BE2C (cell line): ENCODE results near the gene SPINT2.

ENCODE experiments used
- DNase-seq: peaks from one replicate; pipeline ENCODE4 v3.0.0-alpha.2; 2020
- H3K27me3 ChIP-seq: fragments of 250-450 bp; sonication (Bioruptor Pico); 2 replicates; pipeline ENCODE4 v1.5.1; 2020; ENCODE audit warnings: mild to moderate bottlenecking
- H3K36me3 ChIP-seq: fragments of 250-450 bp; sonication (Bioruptor Pico); 2 replicates; pipeline ENCODE4 v1.5.1; 2020; ENCODE audit warnings: mild to moderate bottlenecking
- H3K4me1 ChIP-seq: fragments of 250-450 bp; sonication (Bioruptor Pico); 2 replicates; pipeline ENCODE4 v1.5.1; 2020
- H3K4me3 ChIP-seq: 2 replicates; pipeline ENCODE4 v1.5.1; 2011; ENCODE audit warnings: low read depth, low read length
- H3K9me3 ChIP-seq: fragments of 250-450 bp; sonication (Bioruptor Pico); 2 replicates; pipeline ENCODE4 v1.5.1; 2020
- CTCF ChIP-seq: IDR thresholded peaks from 2 replicates; pipeline ENCODE4 v1.5.1; 2012; ENCODE audit warnings: mild to moderate bottlenecking, low read depth, low read length

The SPINT2 gene

GRCh38 chr19:38285567-38285966 lies 21.2 kb downstream of the SPINT2 start:
- H3K36me3 ChIP-seq = no peaks in the 10 kb centered on the region
- no peak for DNase-seq
- H3K9me3 ChIP-seq = no peaks in the 10 kb centered on the region
- no peak for TF ChIP-seq CTCF
- no peak overlapping the region for H3K4me3 ChIP-seq
- H3K4me1 ChIP-seq = no peaks in the 10 kb centered on the region; the same call in 1 of the 2 replicates
- no peaks in the 10 kb centered on the region for H3K27me3 ChIP-seq

GRCh38 chr19:38287604-38288003 lies 23.2 kb downstream of the SPINT2 start:
- H3K36me3 ChIP-seq = no peaks in the 10 kb centered on the region
- TF ChIP-seq CTCF = no peak
- H3K4me1 ChIP-seq = no peaks in the 10 kb centered on the region
- no peak overlapping the region for H3K4me3 ChIP-seq
- H3K9me3 ChIP-seq = no peaks in the 10 kb centered on the region
- no peak for DNase-seq
- no peaks in the 10 kb centered on the region for H3K27me3 ChIP-seq

- Histone ChIP-seq H3K36me3 (no peaks in the 10 kb centered on the region), H3K27me3 (no peaks in the 10 kb centered on the region)
These were observed 23.9 kb downstream of the SPINT2 start for GRCh38 chr19:38288123-38288855.

GRCh38 chr19:38289955-38290354 lies 25.6 kb downstream of the SPINT2 start:
- Histone ChIP-seq H3K9me3 (no peaks in the 10 kb centered on the region), H3K36me3 (no peaks in the 10 kb centered on the region)

More at GRCh38 chr19:38288123-38288855, 23.9 kb downstream of the SPINT2 start:
- no peak for DNase-seq
- no peak overlapping the region for H3K4me3 ChIP-seq
- H3K4me1 ChIP-seq = no peaks in the 10 kb centered on the region
- no peak for TF ChIP-seq CTCF
- H3K9me3 ChIP-seq = no peaks in the 10 kb centered on the region

GRCh38 chr19:38290631-38291147 lies 26.3 kb downstream of the SPINT2 start:
- DNase-seq = no peak
- no peak for TF ChIP-seq CTCF
- Histone ChIP-seq H3K4me1 (no peaks in the 10 kb centered on the region), H3K27me3 (no peaks in the 10 kb centered on the region), H3K36me3 (no peaks in the 10 kb centered on the region), H3K9me3 (no peaks in the 10 kb centered on the region), H3K4me3 (no peak overlapping the region)

More at GRCh38 chr19:38289955-38290354, 25.6 kb downstream of the SPINT2 start:
- DNase-seq = no peak
- no peaks in the 10 kb centered on the region for H3K4me1 ChIP-seq
- H3K4me3 ChIP-seq = no peak overlapping the region
- no peaks in the 10 kb centered on the region for H3K27me3 ChIP-seq
- TF ChIP-seq CTCF = no peak

- no peaks in the 10 kb centered on the region for H3K9me3 ChIP-seq
- no peak overlapping the region for H3K4me3 ChIP-seq
- no peak for TF ChIP-seq CTCF
- DNase-seq = no peak
- H3K27me3 ChIP-seq = no peaks in the 10 kb centered on the region
- H3K36me3 ChIP-seq = no peaks in the 10 kb centered on the region
- H3K4me1 ChIP-seq = no peaks in the 10 kb centered on the region
These were observed 27.5 kb downstream of the SPINT2 start for GRCh38 chr19:38291855-38292254.
